Liver (tissue), 9 donors: ENCODE data around the gene DCLK2. TPM values are rescaled to one million over a fixed set of nuclear protein-coding genes. Genes with fewer than 3 reads are reported as not detected.

Experiments used
- DNase-seq: peaks from one replicate; pipeline ENCODE4 v3.0.0-alpha.2; 2017; ENCODE audit warnings: low spot score
- H3K27ac ChIP-seq, 2 donors: one replicate each; pipeline ENCODE4 v1.7.0; 2013; ENCODE audit warnings: inconsistent platforms in 2 of 2, low read length in 2 of 2, control low read depth in 1 of 2, low read depth in 1 of 2, mild to moderate bottlenecking in 1 of 2
- H3K27me3 ChIP-seq, 4 donors: one replicate each; pipeline versions ENCODE4 v1.6.1 to v1.7.0; 2013; ENCODE audit warnings: low read length in 3 of 4, inconsistent platforms in 1 of 4, mild to moderate bottlenecking in 1 of 4, moderate library complexity in 1 of 4; ENCODE audit not compliant: control insufficient read depth in 4 of 4, insufficient read depth in 4 of 4
- H3K36me3 ChIP-seq, 4 donors: one replicate each; pipeline versions ENCODE4 v1.6.1 to v1.7.0; 2013; ENCODE audit warnings: low read length in 3 of 4, mild to moderate bottlenecking in 3 of 4, low read depth in 1 of 4, moderate library complexity in 1 of 4; ENCODE audit not compliant: control insufficient read depth in 4 of 4, insufficient read depth in 3 of 4
- H3K4me1 ChIP-seq, 4 donors: one replicate each; pipeline versions ENCODE4 v1.6.1 to v1.7.0; 2013; ENCODE audit warnings: low read length in 3 of 4, mild to moderate bottlenecking in 3 of 4, moderate library complexity in 1 of 4; ENCODE audit not compliant: control insufficient read depth in 4 of 4, insufficient read depth in 4 of 4
- H3K4me3 ChIP-seq, 3 donors: one replicate each; pipeline versions ENCODE4 v1.6.1 to v1.7.0; 2013; ENCODE audit warnings: low read length in 3 of 3, control low read depth in 1 of 3, low read depth in 1 of 3, mild to moderate bottlenecking in 1 of 3
- H3K9ac ChIP-seq, 2 donors: one replicate each; pipeline ENCODE4 v1.7.0; 2013; ENCODE audit warnings: low read length in 2 of 2, mild to moderate bottlenecking in 2 of 2, moderate library complexity in 2 of 2, control low read depth in 1 of 2, low read depth in 1 of 2
- H3K9me3 ChIP-seq, 4 donors: one replicate each; pipeline versions ENCODE4 v1.6.1 to v1.7.0; 2013; ENCODE audit warnings: low read length in 3 of 4; ENCODE audit not compliant: control insufficient read depth in 4 of 4
- CTCF ChIP-seq: fragments of 150-350 bp; IDR thresholded peaks from 2 replicates; pipeline ENCODE4 v1.5.1; 2017; ENCODE audit warnings: improper control_type of control experiment, low read depth, low read length; ENCODE audit not compliant: missing input control
- FOXA1 ChIP-seq: IDR thresholded peaks from 2 replicates; pipeline ENCODE4 v1.6.1; 2016; ENCODE audit warnings: antibody characterized with exemption
- FOXA2 ChIP-seq: IDR thresholded peaks from 2 replicates; pipeline ENCODE4 v1.6.1; 2016; ENCODE audit warnings: antibody characterized with exemption
- GABPA ChIP-seq, 2 donors: IDR thresholded peaks in 1 of 2; conservative IDR thresholded peaks in 1 of 2; 2 replicates each; pipeline ENCODE4 v1.6.1; 2016; ENCODE audit warnings: antibody characterized with exemption in 2 of 2, mild to moderate bottlenecking in 1 of 2, moderate library complexity in 1 of 2
- HNF4A ChIP-seq, 2 donors: conservative IDR thresholded peaks; 2 replicates each; pipeline ENCODE4 v1.6.1; 2016; ENCODE audit warnings: antibody characterized with exemption in 2 of 2, mild to moderate bottlenecking in 2 of 2
- HNF4G ChIP-seq: IDR thresholded peaks from 2 replicates; pipeline ENCODE4 v1.6.1; 2016; ENCODE audit warnings: antibody characterized with exemption
- JUND ChIP-seq, 2 donors: IDR thresholded peaks; 2 replicates each; pipeline ENCODE4 v1.6.1; 2016; ENCODE audit warnings: antibody characterized with exemption in 2 of 2
- MAX ChIP-seq: IDR thresholded peaks from 2 replicates; pipeline ENCODE4 v1.6.1; 2016; ENCODE audit warnings: antibody characterized with exemption
- NR2F2 ChIP-seq: IDR thresholded peaks from 2 replicates; pipeline ENCODE4 v1.6.1; 2016; ENCODE audit warnings: antibody characterized with exemption
- RAD21 ChIP-seq, 2 donors: IDR thresholded peaks; 2 replicates each; pipeline ENCODE4 v1.6.1; 2016; ENCODE audit warnings: antibody characterized with exemption in 2 of 2, mild to moderate bottlenecking in 2 of 2
- RXRA ChIP-seq, 2 donors: IDR thresholded peaks; 2 replicates each; pipeline ENCODE4 v1.6.1; 2017 to 2018; ENCODE audit warnings: antibody characterized with exemption in 2 of 2, mild to moderate bottlenecking in 1 of 2
- SP1 ChIP-seq: IDR thresholded peaks from 2 replicates; pipeline ENCODE4 v1.6.1; 2018; ENCODE audit warnings: antibody characterized with exemption, mild to moderate bottlenecking
- TAF1 ChIP-seq: conservative IDR thresholded peaks from 2 replicates; pipeline ENCODE4 v1.6.1; 2016; ENCODE audit warnings: antibody characterized with exemption, mild to moderate bottlenecking
- YY1 ChIP-seq: IDR thresholded peaks from 2 replicates; pipeline ENCODE4 v1.6.1; 2016; ENCODE audit warnings: antibody characterized with exemption, mild to moderate bottlenecking
- whole genome bisulfite sequencing: extraction: QIAGEN DNeasy Blood & Tissue Kit; methylation state at CpG from one replicate; pipeline ENCODE4 v1.1.7; 2013; 5-methylcytosine and 5-hydroxymethylcytosine counted together
- polyA plus RNA-seq, 2 donors: library from polyadenylated mRNA; stranded (reverse) in 1 of 2; unstranded in 1 of 2; fragments of 200-250 nt in 1 of 2; fragments of >200 nt in 1 of 2; fragmentation: Nextera tagmentation in 1 of 2; extraction: Ambion mirVana in 1 of 2; gene quantifications; one replicate each; pipeline versions ENCODE4 v1.2.1 to v1.2.3, GENCODE V29; 2013 to 2015
- total RNA-seq, 2 donors: library from RNA; depleted of rRNA; stranded (reverse); fragments of >200 nt; gene quantifications; one replicate each; pipeline ENCODE4 v1.2.3, GENCODE V29; 2014
- TF ChIP-seq, protein P1 (sequence below): IDR thresholded peaks from 2 replicates; pipeline ENCODE4 v1.6.1; 2016; ENCODE audit warnings: antibody characterized with exemption
- TF ChIP-seq, protein P2 (sequence below): IDR thresholded peaks from 2 replicates; pipeline ENCODE4 v1.6.1; 2016; ENCODE audit warnings: antibody characterized with exemption
- donor health status: healthy.
- donor health status: healthy.
- donor health status: healthy.
- donor health status: healthy.
- donor health status: healthy.

Gene DCLK2
- total and polyA plus RNA-seq, 4 donors = 0.14 to 1.7 (median 0.50) TPM

GRCh38 chr4:150264595-150265161, 186.4 kb downstream of the DCLK2 start:
- H3K4me3 ChIP-seq = no peak overlapping the region
- peak; percentile 5 to 29 for TF ChIP-seq HNF4A (conservative IDR thresholded peaks at IDR 0.05)
- no peak for TF ChIP-seq FOXA2
- H3K27ac ChIP-seq = no peak overlapping the region
- WGBS = 79% methylated on average over 6 of the region's 6 CpGs
- peaks cover 0 to 6% (median 3%) of the 10 kb centered on the region in 4 donors for H3K36me3 ChIP-seq
- no peak overlapping the region for H3K9ac ChIP-seq
- DNase-seq = no peak
- H3K9me3 ChIP-seq = peaks cover 0 to 3% (median 0%) of the 10 kb centered on the region in 4 donors
- no peaks in the 10 kb centered on the region for H3K27me3 ChIP-seq
- H3K4me1 ChIP-seq = no peaks in the 10 kb centered on the region

- TF ChIP-seq RAD21 (IDR thresholded peaks at IDR 0.05) (no peak), NR2F2 (no peak), TAF1 (no peak), YY1 (no peak)
- TF ChIP-seq, protein P1, sequence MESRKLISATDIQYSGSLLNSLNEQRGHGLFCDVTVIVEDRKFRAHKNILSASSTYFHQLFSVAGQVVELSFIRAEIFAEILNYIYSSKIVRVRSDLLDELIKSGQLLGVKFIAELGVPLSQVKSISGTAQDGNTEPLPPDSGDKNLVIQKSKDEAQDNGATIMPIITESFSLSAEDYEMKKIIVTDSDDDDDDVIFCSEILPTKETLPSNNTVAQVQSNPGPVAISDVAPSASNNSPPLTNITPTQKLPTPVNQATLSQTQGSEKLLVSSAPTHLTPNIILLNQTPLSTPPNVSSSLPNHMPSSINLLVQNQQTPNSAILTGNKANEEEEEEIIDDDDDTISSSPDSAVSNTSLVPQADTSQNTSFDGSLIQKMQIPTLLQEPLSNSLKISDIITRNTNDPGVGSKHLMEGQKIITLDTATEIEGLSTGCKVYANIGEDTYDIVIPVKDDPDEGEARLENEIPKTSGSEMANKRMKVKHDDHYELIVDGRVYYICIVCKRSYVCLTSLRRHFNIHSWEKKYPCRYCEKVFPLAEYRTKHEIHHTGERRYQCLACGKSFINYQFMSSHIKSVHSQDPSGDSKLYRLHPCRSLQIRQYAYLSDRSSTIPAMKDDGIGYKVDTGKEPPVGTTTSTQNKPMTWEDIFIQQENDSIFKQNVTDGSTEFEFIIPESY = no peak
- Histone ChIP-seq H3K36me3 (peaks cover 2 to 6% (median 5%) of the 10 kb centered on the region in 4 donors), H3K9me3 (peaks cover 0 to 3% (median 0%) of the 10 kb centered on the region in 4 donors), H3K4me1 (no peaks in the 10 kb centered on the region), H3K27me3 (no peaks in the 10 kb centered on the region), H3K9ac (no peak overlapping the region), H3K27ac (no peak overlapping the region), H3K4me3 (no peak overlapping the region)
- DNase-seq = no peak
- WGBS = 100% methylated on average over 1 of the region's 1 CpG
Measured at GRCh38 chr4:150265806-150266205, 187.6 kb downstream of the DCLK2 start.

- no peak for TF ChIP-seq YY1
- H3K27me3 ChIP-seq = no peaks in the 10 kb centered on the region
- no peak overlapping the region for H3K27ac ChIP-seq
- 97% methylated on average over 1 of the region's 1 CpG for whole genome bisulfite sequencing
- H3K9ac ChIP-seq = no peak overlapping the region
- no peak overlapping the region for H3K4me3 ChIP-seq
- peaks cover 0 to 3% (median 0%) of the 10 kb centered on the region in 4 donors for H3K9me3 ChIP-seq
- peaks cover 2 to 6% (median 5%) of the 10 kb centered on the region in 4 donors for H3K36me3 ChIP-seq
- H3K4me1 ChIP-seq = no peaks in the 10 kb centered on the region
- no peak for DNase-seq
Measured at GRCh38 chr4:150268444-150268843, 190.2 kb downstream of the DCLK2 start.

DNA sequence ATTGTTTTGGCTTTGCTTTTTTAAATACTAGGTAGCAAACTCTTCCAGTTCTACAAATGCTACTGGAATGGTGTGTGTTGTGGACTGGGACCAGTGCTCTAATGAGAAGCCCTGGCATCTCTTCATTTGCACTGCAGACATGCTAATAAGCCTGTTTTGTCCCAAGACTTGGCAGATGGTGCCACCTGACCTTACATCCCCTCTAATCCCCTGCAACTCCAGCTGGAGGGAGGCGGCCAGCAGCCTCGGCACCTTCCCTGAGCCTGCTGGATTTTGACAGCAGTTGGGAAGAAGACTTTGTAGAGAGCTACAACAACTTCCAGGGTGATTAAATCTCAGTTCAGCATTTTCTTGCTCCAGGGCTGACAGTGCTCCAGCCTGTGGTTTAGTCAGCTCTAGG, 200.0 kb downstream of the DCLK2 start:
- DNase-seq = no peak
- TF ChIP-seq JUND (IDR thresholded peaks at IDR 0.05) (no peak), SP1 (no peak), HNF4G (no peak), RXRA (IDR thresholded peaks at IDR 0.05) (no peak), HNF4A (conservative IDR thresholded peaks at IDR 0.05) (no peak), FOXA2 (no peak), CTCF (no peak), GABPA (IDR thresholded peaks at IDR 0.05 in 1 of 2, conservative IDR thresholded peaks at IDR 0.05 in 1 of 2) (no peak), MAX (no peak), TAF1 (no peak), NR2F2 (no peak), YY1 (no peak), FOXA1 (no peak), RAD21 (IDR thresholded peaks at IDR 0.05) (no peak)
- TF ChIP-seq, protein P1 = no peak
- TF ChIP-seq, protein P2, sequence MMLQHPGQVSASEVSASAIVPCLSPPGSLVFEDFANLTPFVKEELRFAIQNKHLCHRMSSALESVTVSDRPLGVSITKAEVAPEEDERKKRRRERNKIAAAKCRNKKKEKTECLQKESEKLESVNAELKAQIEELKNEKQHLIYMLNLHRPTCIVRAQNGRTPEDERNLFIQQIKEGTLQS = no peak

More for the DNA sequence above, 200.0 kb downstream of the DCLK2 start:
- 97% methylated on average over 2 of the region's 2 CpGs for WGBS
- no peaks in the 10 kb centered on the region for H3K9me3 ChIP-seq
- H3K27ac ChIP-seq = no peak overlapping the region
- no peak overlapping the region for H3K4me3 ChIP-seq
- no peak overlapping the region for H3K9ac ChIP-seq
- H3K27me3 ChIP-seq = no peaks in the 10 kb centered on the region
- H3K36me3 ChIP-seq = peaks cover 0 to 16% (median 7%) of the 10 kb centered on the region in 4 donors
- no peaks in the 10 kb centered on the region for H3K4me1 ChIP-seq
